Gastroesophageal sphincter (tissue), 3 donors: ENCODE results near the gene HSD11B1L.

Source experiments
- CTCF ChIP-seq, 4 experiments: fragments of 200-600 bp in 2 of 4; fragments of 450-650 bp in 2 of 4; sonication (generic) in 1 of 4; IDR thresholded peaks; one replicate each; pipeline ENCODE4 v1.5.1; 2017 to 2019; ENCODE audit warnings: antibody characterized with exemption in 4 of 4, mild to moderate bottlenecking in 2 of 4, moderate library complexity in 2 of 4
- EP300 ChIP-seq: sonication (generic); formaldehyde crosslinking; IDR thresholded peaks from one replicate; pipeline ENCODE4 v1.6.1; 2017; ENCODE audit warnings: antibody characterized with exemption, mild to moderate bottlenecking
- POLR2A ChIP-seq, 2 donors: fragments of 450-650 bp; IDR thresholded peaks; one replicate each; pipeline ENCODE4 v1.6.1; 2017; ENCODE audit warnings: antibody characterized with exemption in 2 of 2, mild to moderate bottlenecking in 2 of 2, moderate library complexity in 1 of 2

GRCh38 chr19:5678071-5678718 lies 2.6 kb upstream of the HSD11B1L start:
- TF ChIP-seq CTCF (IDR thresholded peaks at IDR 0.05) (no peak), POLR2A (IDR thresholded peaks at IDR 0.05) (no peak), EP300 (no peak)
